Cardiac fibroblast (primary cell): ENCODE measurements around the gene NR3C1.
A peak's percentile ranks its signal among the peaks of the same experiment; 100 is the strongest.

Experiments
- DNase-seq, 2 donors: peaks; one replicate each; pipeline versions ENCODE4 v3.0.0 to v3.0.0-alpha.2; 2010; ENCODE audit warnings: low read depth in 2 of 2
- H3K4me3 ChIP-seq, 2 donors: replicated peaks in 1 of 2; 1 replicate in 1 of 2; 2 replicates in 1 of 2; pipeline ENCODE4 v1.5.1; 2011; ENCODE audit warnings: low read depth in 2 of 2, low read length in 2 of 2, mild to moderate bottlenecking in 2 of 2, moderate library complexity in 1 of 2
- CTCF ChIP-seq: IDR thresholded peaks from one replicate; pipeline ENCODE4 v1.5.1; 2011; ENCODE audit warnings: low read depth, mild to moderate bottlenecking, low read length, inconsistent platforms

Gene NR3C1

GRCh38 chr5:143318270-143318669 is 85.2 kb downstream of the NR3C1 start:
- no peak for TF ChIP-seq CTCF
- H3K4me3 ChIP-seq, result no peak overlapping the region
- DNase-seq, result peak in 1 of 2 donors; percentile 40

GRCh38 chr5:143316844-143317631 is 86.4 kb downstream of the NR3C1 start:
- peak; percentile 41 to 42 for DNase-seq
- H3K4me3 ChIP-seq, result no peak overlapping the region
- no peak for TF ChIP-seq CTCF

- no peak for TF ChIP-seq CTCF
- no peak overlapping the region for H3K4me3 ChIP-seq
- DNase-seq, result no peak
These were observed 87.1 kb downstream of the NR3C1 start for GRCh38 chr5:143316337-143316736.

- TF ChIP-seq CTCF, result no peak
- no peak overlapping the region for H3K4me3 ChIP-seq
These were observed 87.6 kb downstream of the NR3C1 start for GRCh38 chr5:143315929-143316328.

GRCh38 chr5:143315214-143315613 is 88.3 kb downstream of the NR3C1 start:
- DNase-seq, result no peak
- TF ChIP-seq CTCF, result no peak
- no peak overlapping the region for H3K4me3 ChIP-seq

More at GRCh38 chr5:143315929-143316328, 87.6 kb downstream of the NR3C1 start:
- no peak for DNase-seq

- H3K4me3 ChIP-seq, result no peak overlapping the region
- TF ChIP-seq CTCF, result no peak
- DNase-seq, result peak; percentile 70 to 86
These were observed 88.8 kb downstream of the NR3C1 start for GRCh38 chr5:143314659-143315058.
